WERI-Rb-1 (cell line): ENCODE measurements around the gene IFT43.

Experiments
- DNase-seq: peaks from one replicate; pipeline ENCODE4 v3.0.0-alpha.2; 2020
- H3K27ac ChIP-seq: fragments of 250-450 bp; sonication (Bioruptor Pico); 2 replicates; pipeline ENCODE4 v1.5.1; 2020; ENCODE audit warnings: mild to moderate bottlenecking, moderate library complexity
- H3K27me3 ChIP-seq: fragments of 250-450 bp; sonication (Bioruptor Pico); 2 replicates; pipeline ENCODE4 v1.5.1; 2021; ENCODE audit warnings: mild to moderate bottlenecking, low read depth, moderate library complexity; ENCODE audit not compliant: insufficient read depth, severe bottlenecking
- H3K36me3 ChIP-seq: fragments of 250-450 bp; sonication (Bioruptor Pico); 2 replicates; pipeline ENCODE4 v1.5.1; 2020; ENCODE audit warnings: mild to moderate bottlenecking, moderate library complexity
- H3K4me3 ChIP-seq: 2 replicates; pipeline ENCODE4 v1.5.1; 2011; ENCODE audit warnings: low read depth, mild to moderate bottlenecking, control low read depth, low read length
- H3K9me3 ChIP-seq: fragments of 250-450 bp; sonication (Bioruptor Pico); 2 replicates; pipeline ENCODE4 v1.5.1; 2021; ENCODE audit warnings: mild to moderate bottlenecking, moderate library complexity; ENCODE audit not compliant: severe bottlenecking
- TF ChIP-seq, protein P1 (sequence below): IDR thresholded peaks from 2 replicates; pipeline ENCODE4 v1.5.1; 2011; ENCODE audit warnings: low read depth, mild to moderate bottlenecking, control low read depth, inconsistent platforms, low read length

The IFT43 gene

GRCh38 chr14:76040704-76041103 lies 55.1 kb downstream of the IFT43 start:
- no peaks in the 10 kb centered on the region for H3K9me3 ChIP-seq
- H3K36me3 ChIP-seq = no peaks in the 10 kb centered on the region
- no peaks in the 10 kb centered on the region for H3K27me3 ChIP-seq
- no peak for DNase-seq
- H3K4me3 ChIP-seq = no peak overlapping the region
- TF ChIP-seq, protein P1, sequence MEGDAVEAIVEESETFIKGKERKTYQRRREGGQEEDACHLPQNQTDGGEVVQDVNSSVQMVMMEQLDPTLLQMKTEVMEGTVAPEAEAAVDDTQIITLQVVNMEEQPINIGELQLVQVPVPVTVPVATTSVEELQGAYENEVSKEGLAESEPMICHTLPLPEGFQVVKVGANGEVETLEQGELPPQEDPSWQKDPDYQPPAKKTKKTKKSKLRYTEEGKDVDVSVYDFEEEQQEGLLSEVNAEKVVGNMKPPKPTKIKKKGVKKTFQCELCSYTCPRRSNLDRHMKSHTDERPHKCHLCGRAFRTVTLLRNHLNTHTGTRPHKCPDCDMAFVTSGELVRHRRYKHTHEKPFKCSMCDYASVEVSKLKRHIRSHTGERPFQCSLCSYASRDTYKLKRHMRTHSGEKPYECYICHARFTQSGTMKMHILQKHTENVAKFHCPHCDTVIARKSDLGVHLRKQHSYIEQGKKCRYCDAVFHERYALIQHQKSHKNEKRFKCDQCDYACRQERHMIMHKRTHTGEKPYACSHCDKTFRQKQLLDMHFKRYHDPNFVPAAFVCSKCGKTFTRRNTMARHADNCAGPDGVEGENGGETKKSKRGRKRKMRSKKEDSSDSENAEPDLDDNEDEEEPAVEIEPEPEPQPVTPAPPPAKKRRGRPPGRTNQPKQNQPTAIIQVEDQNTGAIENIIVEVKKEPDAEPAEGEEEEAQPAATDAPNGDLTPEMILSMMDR = no peak
- H3K27ac ChIP-seq = no peak overlapping the region

DNA sequence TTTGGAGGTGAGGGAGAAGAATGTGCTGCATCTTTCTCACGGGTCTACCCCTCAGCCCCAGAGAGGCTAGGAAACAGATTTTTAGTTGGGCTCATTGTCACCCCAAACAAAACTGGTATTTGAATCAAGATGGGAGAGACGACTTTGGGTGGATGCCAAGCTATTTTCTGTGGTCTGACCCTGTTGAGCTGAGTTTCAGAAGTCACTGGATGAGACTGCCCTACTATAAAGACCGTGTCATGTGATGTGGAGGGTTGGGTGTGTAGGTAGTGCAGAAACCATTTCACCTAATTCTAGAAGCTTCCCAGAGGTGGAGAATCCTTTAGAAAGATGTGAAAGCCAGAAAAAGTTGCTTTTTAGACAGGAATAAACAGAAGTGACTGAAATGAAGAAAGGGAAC lies 60.2 kb downstream of the IFT43 start:
- H3K36me3 ChIP-seq = no peaks in the 10 kb centered on the region
- TF ChIP-seq, protein P1 = no peak
- no peak overlapping the region for H3K4me3 ChIP-seq
- H3K9me3 ChIP-seq = no peaks in the 10 kb centered on the region
- DNase-seq = no peak
- no peaks in the 10 kb centered on the region for H3K27me3 ChIP-seq
- H3K27ac ChIP-seq = no peak overlapping the region

GRCh38 chr14:76050250-76050649 lies 64.7 kb downstream of the IFT43 start:
- TF ChIP-seq, protein P1 = no peak
- Histone ChIP-seq H3K27ac (no peak overlapping the region), H3K27me3 (no peaks in the 10 kb centered on the region), H3K36me3 (no peaks in the 10 kb centered on the region), H3K9me3 (no peaks in the 10 kb centered on the region), H3K4me3 (no peak overlapping the region)
- no peak for DNase-seq

- TF ChIP-seq, protein P1 = peak; percentile 51
- H3K36me3 ChIP-seq = no peaks in the 10 kb centered on the region
- no peak overlapping the region for H3K27ac ChIP-seq
- peak; percentile 58 for DNase-seq
- H3K4me3 ChIP-seq = no peak overlapping the region
- no peaks in the 10 kb centered on the region for H3K27me3 ChIP-seq
- H3K9me3 ChIP-seq = no peaks in the 10 kb centered on the region
These were observed 65.3 kb downstream of the IFT43 start for GRCh38 chr14:76050797-76051392.

- H3K9me3 ChIP-seq = no peaks in the 10 kb centered on the region
- H3K27me3 ChIP-seq = no peaks in the 10 kb centered on the region
- no peak overlapping the region for H3K27ac ChIP-seq
- TF ChIP-seq, protein P1 = no peak
- no peak for DNase-seq
- H3K4me3 ChIP-seq = no peak overlapping the region
- no peaks in the 10 kb centered on the region for H3K36me3 ChIP-seq
These were observed 66.3 kb downstream of the IFT43 start for GRCh38 chr14:76051717-76052465.
